Natural killer cell (primary cell): ENCODE results near the gene UBA7. TPM values are rescaled to one million over a fixed set of nuclear protein-coding genes. Genes with fewer than 3 reads are reported as not detected.

ENCODE experiments used
- ATAC-seq, 3 donors: fragments of 150-1000 bp in 2 of 3; fragments of 200-7000 bp in 1 of 3; cut with Tn5 transposase; 1 replicate in 1 of 3; 2 replicates in 2 of 3; pipeline ENCODE4 v1.10.0; 2021; ENCODE audit warnings: mild to moderate bottlenecking in 2 of 3, moderate library complexity in 2 of 3
- DNase-seq, 2 donors: peaks; one replicate each; pipeline versions ENCODE4 v3.0.0 to v3.0.0-alpha.2; 2013 to 2021; ENCODE audit warnings: mixed read lengths in 1 of 2
- H3K27ac ChIP-seq: one replicate; pipeline ENCODE4 v1.5.1; 2013; ENCODE audit warnings: mild to moderate bottlenecking, low read length
- H3K27me3 ChIP-seq: one replicate; pipeline ENCODE4 v1.6.1; 2013; ENCODE audit warnings: low read length; ENCODE audit not compliant: control insufficient read depth, insufficient read depth
- H3K36me3 ChIP-seq: one replicate; pipeline ENCODE4 v1.6.1; 2013; ENCODE audit warnings: low read length; ENCODE audit not compliant: control insufficient read depth, insufficient read depth
- H3K4me1 ChIP-seq: one replicate; pipeline ENCODE4 v1.6.1; 2013; ENCODE audit warnings: low read length; ENCODE audit not compliant: control insufficient read depth, insufficient read depth
- H3K4me3 ChIP-seq: one replicate; pipeline ENCODE4 v1.5.1; 2013; ENCODE audit warnings: low read length
- H3K9me3 ChIP-seq: one replicate; pipeline ENCODE4 v1.6.1; 2013; ENCODE audit warnings: low read length; ENCODE audit not compliant: control insufficient read depth, insufficient read depth
- H3K27ac Mint-ChIP-seq, 2 donors: one replicate each; pipeline ENCODE4 v1.8.0; 2022; ENCODE audit warnings: mild to moderate bottlenecking in 2 of 2, mixed read lengths in 2 of 2, moderate library complexity in 1 of 2
- H3K27me3 Mint-ChIP-seq, 2 donors: one replicate each; pipeline ENCODE4 v1.8.0; 2022; ENCODE audit warnings: low read depth in 2 of 2, mixed read lengths in 2 of 2
- H3K36me3 Mint-ChIP-seq: one replicate; pipeline ENCODE4 v1.8.0; 2022; ENCODE audit warnings: mixed read lengths
- H3K4me1 Mint-ChIP-seq, 2 donors: one replicate each; pipeline ENCODE4 v1.8.0; 2022; ENCODE audit warnings: mixed read lengths in 2 of 2
- H3K4me3 Mint-ChIP-seq: one replicate; pipeline ENCODE4 v1.8.0; 2022; ENCODE audit warnings: mild to moderate bottlenecking, moderate library complexity, mixed read lengths
- H3K9me3 Mint-ChIP-seq, 2 donors: one replicate each; pipeline ENCODE4 v1.8.0; 2022; ENCODE audit warnings: mixed read lengths in 2 of 2
- CTCF ChIP-seq: fragments of 200-600 bp; IDR thresholded peaks from one replicate; pipeline ENCODE4 v1.8.0; 2022; ENCODE audit warnings: antibody characterized with exemption
- WGBS: methylation state at CpG from one replicate; pipeline ENCODE4 v1.1.7; 2013; ENCODE audit warnings: missing lambda C conversion rate; ENCODE audit not compliant: insufficient coverage; 5-methylcytosine and 5-hydroxymethylcytosine counted together
- intact Hi-C: fragments of 100-400 bp; cut with micrococcal nuclease; formaldehyde crosslinking; loops from one replicate; pipeline ENCODE4 v1.14.2; 2022
- total RNA-seq, 4 donors: library from RNA; stranded (reverse); fragments of 120-200 nt in 1 of 4; gene quantifications; one replicate each; pipeline versions ENCODE4 v1.2.3 to v1.2.4, GENCODE V29; 2013 to 2022

Gene UBA7
- total RNA-seq, 3 donors from 2014 or later (not counting 1 experiment from before 2014, with no cell fraction given): 283 to 358 (median 336) TPM

GRCh38 chr3:49787536-49787935, 26.2 kb downstream of the UBA7 start:
- peaks cover 0 to 5% of the 10 kb centered on the region in 2 donors for H3K27me3 Mint-ChIP-seq
- Histone ChIP-seq H3K36me3 (peaks cover 2% of the 10 kb centered on the region), H3K4me1 (peaks cover 28% of the 10 kb centered on the region), H3K9me3 (no peaks in the 10 kb centered on the region), H3K27ac (no peak overlapping the region), H3K27me3 (no peaks in the 10 kb centered on the region), H3K4me3 (no peak overlapping the region)
- TF ChIP-seq CTCF: no peak
- peak overlapping the region; percentile 59 for H3K4me3 Mint-ChIP-seq
- peak overlapping the region; percentile 97 to 98 for H3K27ac Mint-ChIP-seq
- H3K9me3 Mint-ChIP-seq: no peaks in the 10 kb centered on the region
- peaks cover 16 to 18% of the 10 kb centered on the region in 2 donors for H3K4me1 Mint-ChIP-seq
- DNase-seq (no peak), ATAC-seq (no peak)
- H3K36me3 Mint-ChIP-seq: no peaks in the 10 kb centered on the region
- intact Hi-C loops: loop anchor here (2.0 kb wide), 1 partner anchor 15 kb away; the partner anchor contains the start of gene INKA1
- 87% methylated on average over 5 of the region's 5 CpGs for WGBS

GRCh38 chr3:49787182-49787464, 26.6 kb downstream of the UBA7 start:
- Mint-ChIP-seq H3K36me3 (no peaks in the 10 kb centered on the region), H3K27me3 (peaks cover 0 to 5% of the 10 kb centered on the region in 2 donors), H3K4me3 (peak overlapping the region; percentile 92), H3K9me3 (no peaks in the 10 kb centered on the region), H3K4me1 (peaks cover 18 to 20% of the 10 kb centered on the region in 2 donors), H3K27ac (peak overlapping the region; percentile 97 to 98)
- WGBS: 54% methylated on average over 3 of the region's 3 CpGs
- Histone ChIP-seq H3K27ac (peak overlapping the region; percentile 94), H3K27me3 (no peaks in the 10 kb centered on the region), H3K9me3 (no peaks in the 10 kb centered on the region), H3K4me3 (peak overlapping the region; percentile 65), H3K4me1 (peaks cover 32% of the 10 kb centered on the region), H3K36me3 (peaks cover 2% of the 10 kb centered on the region)
- intact Hi-C loops: loop anchor here (2.0 kb wide), 1 partner anchor 16 kb away; the partner anchor contains the start of gene INKA1
- TF ChIP-seq CTCF: no peak
- ATAC-seq (no peak), DNase-seq (no peak)

DNA sequence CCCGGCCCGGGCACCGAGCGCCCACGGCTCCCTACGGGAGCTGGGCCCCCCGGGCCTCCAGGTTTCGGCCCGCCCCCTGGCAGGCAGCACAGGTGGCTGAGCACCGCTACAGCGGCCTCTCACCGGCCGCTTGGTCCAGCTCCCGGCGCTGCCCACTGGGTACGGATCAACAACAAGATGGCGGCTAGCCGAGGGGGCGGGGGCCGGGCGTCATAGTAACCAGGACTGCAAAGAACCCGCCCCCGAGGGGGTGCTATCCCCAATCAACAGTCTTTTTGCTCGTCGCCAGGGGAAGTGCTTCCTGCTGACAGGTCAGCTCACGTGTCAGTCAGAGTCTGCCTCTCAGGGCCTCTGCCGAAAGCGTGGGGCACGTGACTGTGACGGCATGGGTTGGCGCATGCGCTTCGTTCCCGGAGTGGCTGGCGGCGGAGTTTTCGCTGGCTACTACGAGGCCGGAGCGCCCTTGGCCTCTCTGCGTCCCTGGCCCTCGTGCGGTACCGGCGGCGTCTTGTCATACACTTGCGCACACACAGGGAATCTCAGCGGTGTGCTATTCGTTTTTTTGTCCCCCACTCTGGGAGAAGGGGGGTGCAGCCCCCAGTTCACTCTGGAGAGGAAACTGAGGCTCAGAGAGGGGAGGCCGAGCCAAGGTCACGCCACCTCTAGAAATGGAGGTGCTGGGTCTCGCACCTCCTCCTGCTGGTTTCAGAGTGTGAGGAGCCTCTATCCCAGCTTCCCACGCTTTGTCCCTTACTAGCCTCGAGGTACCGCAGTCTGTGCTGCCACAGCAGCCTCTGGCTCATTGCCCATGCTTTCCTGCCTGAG, 27.2 kb downstream of the UBA7 start, which contains the start of gene IP6K1:
TSS of gene IP6K1 (minus strand) at position 186 of the 825 bp plus-strand sequence. CDS start 38,502 bp downstream, outside the sequence.
- Mint-ChIP-seq H3K4me3 (peak within 1 kb of the TSS; percentile 92), H3K27ac (peak within 1 kb of the TSS; percentile 97 to 98), H3K27me3 (peaks cover 0 to 5% of the 10 kb centered on the region in 2 donors), H3K9me3 (no peaks in the 10 kb centered on the region), H3K4me1 (peaks cover 18 to 20% of the 10 kb centered on the region in 2 donors), H3K36me3 (no peaks in the 10 kb centered on the region)
- peak; percentile 98 to 100 (median 99) for ATAC-seq
- DNase-seq: peak; percentile 99 to 100
- H3K27ac ChIP-seq: peak within 1 kb of the TSS; percentile 94
- H3K36me3 ChIP-seq: peaks cover 4% of the 10 kb centered on the region
- 2% methylated on average over 55 of the region's 55 CpGs for WGBS
- peaks cover 35% of the 10 kb centered on the region for H3K4me1 ChIP-seq
- peak within 1 kb of the TSS; percentile 65 for H3K4me3 ChIP-seq
- H3K27me3 ChIP-seq: no peaks in the 10 kb centered on the region
- H3K9me3 ChIP-seq: no peaks in the 10 kb centered on the region
- TF ChIP-seq CTCF: no peak
- intact Hi-C loops: loop anchor here (1.0 to 2.0 kb wide), 2 partner anchors 16 to 67 kb away; partner anchors contain the start of genes AMIGO3 and INKA1
